Stomach (tissue), 4 donors: ENCODE data around the gene TGFB3.

ENCODE experiments used
- EP300 ChIP-seq: sonication (generic); formaldehyde crosslinking; IDR thresholded peaks from one replicate; pipeline ENCODE4 v1.6.1; 2017; ENCODE audit warnings: antibody characterized with exemption
- POLR2AphosphoS5 ChIP-seq, 3 donors: sonication (generic); formaldehyde crosslinking; IDR thresholded peaks; one replicate each; pipeline ENCODE4 v1.6.1; 2016; ENCODE audit warnings: antibody characterized with exemption in 3 of 3
- TF ChIP-seq, protein P1 (sequence below), 7 experiments: fragments of 450-650 bp in 4 of 7; fragments of 200-600 bp in 3 of 7; sonication (generic) in 3 of 7; IDR thresholded peaks; one replicate each; pipeline ENCODE4 v1.5.1; 2016 to 2019; ENCODE audit warnings: antibody characterized with exemption in 7 of 7, control low read depth in 2 of 7, mild to moderate bottlenecking in 1 of 7

DNA sequence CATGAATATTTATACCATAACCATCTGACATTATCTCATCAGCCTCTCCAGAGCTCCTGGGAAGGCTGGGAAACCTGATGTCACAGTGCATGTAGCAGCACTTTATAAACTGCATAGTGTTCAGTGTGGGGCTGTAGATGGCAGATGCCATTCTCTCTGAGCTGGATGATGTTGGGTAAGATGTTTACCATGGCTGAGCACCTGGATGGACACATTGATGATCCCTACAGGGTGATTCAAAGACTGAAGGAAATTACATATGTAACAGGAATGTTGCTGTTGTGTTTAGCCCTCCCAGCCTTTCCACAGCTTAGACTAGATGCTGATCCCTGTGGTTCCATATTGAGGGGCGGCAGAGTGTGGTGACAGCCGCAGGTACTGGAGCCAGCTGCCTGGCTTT, 41.2 kb upstream of the TGFB3 start:
- TF ChIP-seq, protein P1, sequence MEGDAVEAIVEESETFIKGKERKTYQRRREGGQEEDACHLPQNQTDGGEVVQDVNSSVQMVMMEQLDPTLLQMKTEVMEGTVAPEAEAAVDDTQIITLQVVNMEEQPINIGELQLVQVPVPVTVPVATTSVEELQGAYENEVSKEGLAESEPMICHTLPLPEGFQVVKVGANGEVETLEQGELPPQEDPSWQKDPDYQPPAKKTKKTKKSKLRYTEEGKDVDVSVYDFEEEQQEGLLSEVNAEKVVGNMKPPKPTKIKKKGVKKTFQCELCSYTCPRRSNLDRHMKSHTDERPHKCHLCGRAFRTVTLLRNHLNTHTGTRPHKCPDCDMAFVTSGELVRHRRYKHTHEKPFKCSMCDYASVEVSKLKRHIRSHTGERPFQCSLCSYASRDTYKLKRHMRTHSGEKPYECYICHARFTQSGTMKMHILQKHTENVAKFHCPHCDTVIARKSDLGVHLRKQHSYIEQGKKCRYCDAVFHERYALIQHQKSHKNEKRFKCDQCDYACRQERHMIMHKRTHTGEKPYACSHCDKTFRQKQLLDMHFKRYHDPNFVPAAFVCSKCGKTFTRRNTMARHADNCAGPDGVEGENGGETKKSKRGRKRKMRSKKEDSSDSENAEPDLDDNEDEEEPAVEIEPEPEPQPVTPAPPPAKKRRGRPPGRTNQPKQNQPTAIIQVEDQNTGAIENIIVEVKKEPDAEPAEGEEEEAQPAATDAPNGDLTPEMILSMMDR (IDR thresholded peaks at IDR 0.05) = no peak
- TF ChIP-seq EP300 = no peak
- no peak for TF ChIP-seq POLR2AphosphoS5 (IDR thresholded peaks at IDR 0.05)
